HUES64 (cell line): ENCODE data around the gene CMTM1.

Experiments
- H3K27ac ChIP-seq: 2 replicates; pipeline ENCODE4 v1.7.0; 2013; ENCODE audit warnings: low read depth, low read length, inconsistent platforms
- H3K27me3 ChIP-seq: 2 replicates; pipeline ENCODE4 v1.6.1; 2013; ENCODE audit warnings: mild to moderate bottlenecking, low read length; ENCODE audit not compliant: insufficient read depth
- H3K36me3 ChIP-seq: 2 replicates; pipeline ENCODE4 v1.6.1; 2013; ENCODE audit warnings: mild to moderate bottlenecking, low read length; ENCODE audit not compliant: insufficient read depth
- H3K4me1 ChIP-seq: 2 replicates; pipeline ENCODE4 v1.6.1; 2013; ENCODE audit warnings: mild to moderate bottlenecking, low read length, moderate library complexity; ENCODE audit not compliant: insufficient read depth
- H3K4me3 ChIP-seq: 2 replicates; pipeline ENCODE4 v1.5.1; 2013; ENCODE audit warnings: mild to moderate bottlenecking, low read length, moderate library complexity
- H3K9ac ChIP-seq: 2 replicates; pipeline ENCODE4 v1.6.1; 2013; ENCODE audit warnings: mild to moderate bottlenecking, low read depth, low read length
- H3K9me3 ChIP-seq: 2 replicates; pipeline ENCODE4 v1.6.1; 2013; ENCODE audit warnings: low read depth, low read length; ENCODE audit not compliant: insufficient read depth
- WGBS: fragments of 150-250, 120-280 bp; methylation state at CpG from one replicate; pipeline ENCODE4 v1.1.7; 2013; ENCODE audit warnings: missing lambda C conversion rate; 5-methylcytosine and 5-hydroxymethylcytosine counted together

Gene CMTM1

DNA sequence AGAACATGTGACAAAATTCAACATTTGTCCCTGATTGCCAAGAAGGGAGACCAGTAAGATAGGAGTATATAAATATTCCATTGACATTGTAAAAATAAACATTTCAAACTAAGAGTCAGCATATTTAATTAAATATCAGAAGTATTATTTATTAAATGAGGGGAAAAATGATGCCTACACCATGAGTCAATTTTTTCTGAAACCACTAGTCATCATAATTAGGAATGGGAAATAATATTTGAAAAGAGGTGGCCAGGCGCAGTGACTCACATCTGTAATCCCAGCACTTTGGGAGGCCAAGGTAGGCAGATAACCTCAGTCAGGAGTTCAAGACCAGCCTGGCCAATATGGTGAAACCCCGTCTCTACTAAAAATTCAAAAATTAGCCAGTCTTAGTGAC is 2.1 kb downstream of the CMTM1 start:
- Histone ChIP-seq H3K36me3 (peaks cover 6% of the 10 kb centered on the region; the same call in 1 of the 2 replicates), H3K4me1 (no peaks in the 10 kb centered on the region)
- 93% methylated on average over 2 of the region's 2 CpGs for WGBS

GRCh38 chr16:66569131-66569530 is 2.9 kb downstream of the CMTM1 start:
- Histone ChIP-seq H3K36me3 (no peaks in the 10 kb centered on the region), H3K4me1 (no peaks in the 10 kb centered on the region), H3K4me3 (no peak overlapping the region), H3K27me3 (no peaks in the 10 kb centered on the region), H3K27ac (no peak overlapping the region), H3K9me3 (no peaks in the 10 kb centered on the region), H3K9ac (no peak overlapping the region)
- 100% methylated on average over 1 of the region's 1 CpG for WGBS

More for the DNA sequence above, 2.1 kb downstream of the CMTM1 start:
- Histone ChIP-seq H3K4me3 (no peak overlapping the region), H3K9ac (no peak overlapping the region), H3K9me3 (no peaks in the 10 kb centered on the region), H3K27me3 (no peaks in the 10 kb centered on the region), H3K27ac (no peak overlapping the region)

DNA sequence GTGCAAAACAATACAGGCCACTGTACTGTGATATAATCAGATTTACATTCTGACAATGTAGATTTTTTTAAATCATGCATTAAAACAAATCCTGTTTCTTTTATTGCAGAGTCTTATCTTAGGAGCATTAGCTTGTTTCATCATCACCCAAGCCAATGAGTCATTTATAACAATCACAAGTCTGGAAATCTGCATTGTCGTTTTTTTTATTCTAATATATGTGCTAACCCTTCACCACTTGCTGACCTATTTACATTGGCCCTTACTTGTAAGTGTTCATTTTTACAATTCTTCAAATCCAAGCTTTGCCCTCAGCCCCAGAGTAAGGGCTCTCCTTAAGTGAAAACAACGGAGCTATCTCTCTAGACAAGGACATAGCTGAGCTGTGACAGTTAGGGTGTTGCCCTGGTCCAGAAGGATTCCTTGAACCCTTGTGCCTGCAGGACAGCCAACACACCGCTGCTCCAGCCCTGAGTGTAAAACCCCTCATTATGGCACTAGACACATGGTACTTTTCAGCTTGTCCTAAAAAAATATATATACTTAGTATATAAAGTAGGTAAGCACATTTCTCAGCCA is 3.7 kb downstream of the CMTM1 start:
- Histone ChIP-seq H3K4me1 (no peaks in the 10 kb centered on the region), H3K27me3 (no peaks in the 10 kb centered on the region), H3K4me3 (no peak overlapping the region), H3K36me3 (no peaks in the 10 kb centered on the region), H3K9ac (no peak overlapping the region), H3K27ac (no peak overlapping the region), H3K9me3 (no peaks in the 10 kb centered on the region)
- WGBS, result 92% methylated on average over 3 of the region's 3 CpGs

DNA sequence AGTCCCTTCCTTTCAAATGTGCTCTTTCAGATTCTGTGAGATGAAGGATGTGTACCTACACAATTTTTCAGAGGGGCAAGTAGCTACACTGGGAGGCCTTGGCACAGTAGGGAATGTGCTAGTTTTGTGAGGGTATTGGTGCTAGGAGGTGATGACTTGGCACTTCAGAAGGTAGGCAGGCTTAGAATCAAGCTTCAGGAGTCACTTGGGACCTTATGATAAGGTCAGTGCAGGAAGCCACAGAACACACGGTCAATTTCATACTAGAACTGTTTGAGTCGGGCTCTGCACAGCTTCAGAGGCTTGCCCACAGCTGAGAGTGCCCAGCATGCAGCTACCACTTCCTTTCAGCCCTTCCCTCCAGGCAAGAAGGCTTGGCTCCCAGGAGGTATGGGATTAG is 6.1 kb downstream of the CMTM1 start:
- Histone ChIP-seq H3K4me3 (no peak overlapping the region), H3K36me3 (no peaks in the 10 kb centered on the region), H3K9ac (no peak overlapping the region), H3K27me3 (peaks cover 7% of the 10 kb centered on the region), H3K9me3 (no peaks in the 10 kb centered on the region), H3K4me1 (no peaks in the 10 kb centered on the region), H3K27ac (no peak overlapping the region)
- WGBS, result 89% methylated on average over 2 of the region's 2 CpGs

DNA sequence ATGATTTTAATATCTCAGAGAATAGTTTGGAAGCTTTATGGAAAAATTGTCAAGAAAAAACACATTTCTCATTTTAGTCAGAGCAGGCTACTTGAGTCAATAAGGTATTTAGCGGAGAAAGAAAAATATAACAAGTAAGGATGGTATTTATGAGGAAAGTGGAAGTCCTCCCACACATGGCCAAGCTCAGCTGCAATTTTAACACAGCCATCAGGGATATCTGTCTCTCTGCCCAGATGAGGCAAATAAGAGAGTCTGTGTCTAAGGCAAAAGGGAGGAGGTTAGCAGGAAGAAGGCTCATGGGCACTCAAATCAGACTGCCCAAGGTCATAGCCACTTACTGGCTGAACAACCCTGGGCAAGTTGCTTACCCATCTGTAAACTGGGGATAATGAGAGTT is 7.8 kb downstream of the CMTM1 start:
- peaks cover 5% of the 10 kb centered on the region; the same call in 1 of the 2 replicates for H3K4me1 ChIP-seq
- no peak overlapping the region for H3K4me3 ChIP-seq
- H3K9me3 ChIP-seq, result no peaks in the 10 kb centered on the region
- peaks cover 25% of the 10 kb centered on the region for H3K27me3 ChIP-seq
- no peaks in the 10 kb centered on the region for H3K36me3 ChIP-seq
- H3K27ac ChIP-seq, result no peak overlapping the region
- H3K9ac ChIP-seq, result no peak overlapping the region
- WGBS, result 90% methylated on average over 1 of the region's 1 CpG

- WGBS, result 98% methylated on average over 3 of the region's 3 CpGs
- peaks cover 5% of the 10 kb centered on the region for H3K4me1 ChIP-seq
- no peaks in the 10 kb centered on the region for H3K36me3 ChIP-seq
- H3K9me3 ChIP-seq, result no peaks in the 10 kb centered on the region
- H3K27me3 ChIP-seq, result peaks cover 29% of the 10 kb centered on the region
- H3K9ac ChIP-seq, result no peak overlapping the region
- H3K4me3 ChIP-seq, result no peak overlapping the region
- H3K27ac ChIP-seq, result no peak overlapping the region
Observed at GRCh38 chr16:66574531-66574930, 8.3 kb downstream of the CMTM1 start.

GRCh38 chr16:66575060-66575459 is 8.8 kb downstream of the CMTM1 start:
- H3K4me1 ChIP-seq, result peaks cover 7% of the 10 kb centered on the region
- H3K4me3 ChIP-seq, result no peak overlapping the region
- H3K9ac ChIP-seq, result no peak overlapping the region
- 89% methylated on average over 3 of the region's 3 CpGs for WGBS
- no peaks in the 10 kb centered on the region for H3K36me3 ChIP-seq
- peaks cover 34% of the 10 kb centered on the region for H3K27me3 ChIP-seq
- no peak overlapping the region for H3K27ac ChIP-seq
- no peaks in the 10 kb centered on the region for H3K9me3 ChIP-seq

DNA sequence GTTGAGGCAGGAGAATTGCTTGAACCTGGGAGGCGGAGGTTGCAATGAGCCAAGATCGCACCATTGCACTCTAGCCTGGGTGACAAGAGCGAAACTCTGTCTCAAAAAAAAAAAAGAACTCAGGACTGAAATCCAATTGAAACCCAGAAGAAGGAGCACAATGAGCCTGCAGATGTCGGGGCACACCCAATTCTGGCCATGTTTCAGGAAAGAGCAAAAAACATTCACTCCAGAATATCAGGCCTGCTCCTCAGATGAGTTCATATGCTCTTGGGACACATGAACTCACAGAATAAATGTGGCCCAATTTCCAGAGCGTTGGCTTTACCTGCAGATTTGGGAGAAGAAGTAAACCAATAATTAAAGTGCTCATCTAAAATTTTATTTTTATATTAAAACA is 10.1 kb downstream of the CMTM1 start:
- WGBS, result 97% methylated on average over 5 of the region's 5 CpGs
- H3K9ac ChIP-seq, result no peak overlapping the region
- no peak overlapping the region for H3K27ac ChIP-seq
- peaks cover 20% of the 10 kb centered on the region for H3K4me1 ChIP-seq
- H3K9me3 ChIP-seq, result no peaks in the 10 kb centered on the region
- no peak overlapping the region for H3K4me3 ChIP-seq
- peaks cover 38% of the 10 kb centered on the region for H3K27me3 ChIP-seq
- no peaks in the 10 kb centered on the region for H3K36me3 ChIP-seq

- Histone ChIP-seq H3K9me3 (no peaks in the 10 kb centered on the region), H3K27ac (no peak within 1 kb of the TSS), H3K27me3 (peaks cover 38% of the 10 kb centered on the region), H3K4me3 (peak within 1 kb of the TSS; percentile 39), H3K4me1 (peaks cover 22% of the 10 kb centered on the region), H3K36me3 (no peaks in the 10 kb centered on the region), H3K9ac (no peak within 1 kb of the TSS)
- 63% methylated on average over 77 of the region's 77 CpGs for WGBS
Observed at GRCh38 chr16:66578651-66579531, 12.7 kb downstream of the CMTM1 start, which contains the start of gene CMTM2. Gene CMTM2, plus strand, starts transcription at chr16:66579463. Its CDS starts 145 bp downstream, at chr16:66579608.

GRCh38 chr16:66580605-66581209 is 14.5 kb downstream of the CMTM1 start:
- H3K4me3 ChIP-seq, result no peak overlapping the region
- no peaks in the 10 kb centered on the region for H3K36me3 ChIP-seq
- H3K9ac ChIP-seq, result no peak overlapping the region
- H3K27me3 ChIP-seq, result peaks cover 38% of the 10 kb centered on the region
- H3K4me1 ChIP-seq, result peaks cover 22% of the 10 kb centered on the region
- 64% methylated on average over 4 of the region's 4 CpGs for WGBS
- no peak overlapping the region for H3K27ac ChIP-seq
- H3K9me3 ChIP-seq, result no peaks in the 10 kb centered on the region

GRCh38 chr16:66581246-66581952 is 15.2 kb downstream of the CMTM1 start:
- H3K9me3 ChIP-seq, result no peaks in the 10 kb centered on the region
- no peak overlapping the region for H3K27ac ChIP-seq
- no peak overlapping the region for H3K9ac ChIP-seq
- H3K36me3 ChIP-seq, result no peaks in the 10 kb centered on the region
- 92% methylated on average over 3 of the region's 3 CpGs for WGBS
- H3K27me3 ChIP-seq, result peaks cover 38% of the 10 kb centered on the region
- no peak overlapping the region for H3K4me3 ChIP-seq
- peaks cover 22% of the 10 kb centered on the region for H3K4me1 ChIP-seq
